HG02610 (cell line): ENCODE measurements around the gene VPS52.

Source experiments
- ATAC-seq: cut with Tn5 transposase; IDR thresholded peaks from one replicate; pipeline ENCODE4 v1.9.1; 2021; ENCODE audit warnings: mild to moderate bottlenecking, moderate library complexity; ENCODE audit not compliant: unreplicated experiment

Gene VPS52

GRCh38 chr6:33212857-33213165, 58.9 kb downstream of the VPS52 start:
- no peak for ATAC-seq

DNA sequence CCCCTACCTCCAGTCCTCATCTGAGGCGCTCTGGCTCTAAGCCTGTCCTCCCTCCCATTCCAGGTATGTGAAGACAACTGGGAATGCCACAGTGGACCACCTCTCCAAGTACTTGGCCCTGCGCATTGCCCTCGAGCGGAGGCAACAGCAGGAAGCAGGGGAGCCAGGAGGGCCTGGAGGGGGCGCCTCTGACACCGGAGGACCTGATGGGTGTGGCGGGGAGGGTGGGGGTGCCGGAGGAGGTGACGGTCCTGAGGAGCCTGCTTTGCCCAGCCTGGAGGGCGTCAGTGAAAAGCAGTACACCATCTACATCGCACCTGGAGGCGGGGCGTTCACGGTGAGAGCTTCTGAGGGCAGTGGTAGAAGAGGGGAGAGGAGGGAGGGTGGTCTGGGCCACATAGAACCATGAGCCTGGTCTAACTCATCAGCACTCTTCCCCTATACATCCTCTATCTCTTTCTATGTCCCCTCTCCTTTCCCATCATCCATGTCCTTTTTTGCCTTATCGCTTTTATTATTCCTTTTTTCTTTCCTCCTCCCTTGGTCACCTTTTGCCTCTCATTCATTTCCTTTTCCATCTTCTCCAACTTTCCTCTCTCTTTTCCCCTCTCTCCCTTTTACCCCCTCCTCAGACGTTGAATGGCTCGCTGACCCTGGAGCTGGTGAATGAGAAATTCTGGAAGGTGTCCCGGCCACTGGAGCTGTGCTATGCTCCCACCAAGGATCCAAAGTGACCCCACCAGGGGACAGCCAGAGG, 59.8 kb downstream of the VPS52 start:
- no peak for ATAC-seq

DNA sequence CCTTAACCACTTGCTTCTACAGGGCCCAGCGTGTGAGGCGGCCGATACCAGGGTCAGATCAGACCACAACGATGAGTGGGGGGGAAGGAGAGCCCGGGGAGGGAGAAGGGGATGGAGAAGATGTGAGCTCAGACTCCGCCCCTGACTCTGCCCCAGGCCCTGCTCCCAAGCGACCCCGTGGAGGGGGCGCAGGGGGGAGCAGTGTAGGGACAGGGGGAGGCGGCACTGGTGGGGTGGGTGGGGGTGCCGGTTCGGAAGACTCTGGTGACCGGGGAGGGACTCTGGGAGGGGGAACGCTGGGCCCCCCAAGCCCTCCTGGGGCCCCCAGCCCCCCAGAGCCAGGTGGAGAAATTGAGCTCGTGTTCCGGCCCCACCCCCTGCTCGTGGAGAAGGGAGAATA, 60.5 kb downstream of the VPS52 start:
- no peak for ATAC-seq

DNA sequence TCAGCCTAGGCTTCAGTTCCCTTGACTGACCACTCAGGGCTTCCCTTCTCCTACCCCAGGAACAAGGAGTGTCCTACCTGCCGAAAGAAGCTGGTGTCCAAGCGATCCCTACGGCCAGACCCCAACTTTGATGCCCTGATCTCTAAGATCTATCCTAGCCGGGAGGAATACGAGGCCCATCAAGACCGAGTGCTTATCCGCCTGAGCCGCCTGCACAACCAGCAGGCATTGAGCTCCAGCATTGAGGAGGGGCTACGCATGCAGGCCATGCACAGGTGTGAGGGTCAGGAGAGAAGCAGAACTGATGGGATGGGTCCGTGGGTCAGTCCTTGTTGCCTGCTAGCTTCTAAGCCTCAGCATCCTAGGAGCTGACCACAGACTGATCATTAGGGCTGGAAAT, 61.8 kb downstream of the VPS52 start:
- ATAC-seq: no peak

DNA sequence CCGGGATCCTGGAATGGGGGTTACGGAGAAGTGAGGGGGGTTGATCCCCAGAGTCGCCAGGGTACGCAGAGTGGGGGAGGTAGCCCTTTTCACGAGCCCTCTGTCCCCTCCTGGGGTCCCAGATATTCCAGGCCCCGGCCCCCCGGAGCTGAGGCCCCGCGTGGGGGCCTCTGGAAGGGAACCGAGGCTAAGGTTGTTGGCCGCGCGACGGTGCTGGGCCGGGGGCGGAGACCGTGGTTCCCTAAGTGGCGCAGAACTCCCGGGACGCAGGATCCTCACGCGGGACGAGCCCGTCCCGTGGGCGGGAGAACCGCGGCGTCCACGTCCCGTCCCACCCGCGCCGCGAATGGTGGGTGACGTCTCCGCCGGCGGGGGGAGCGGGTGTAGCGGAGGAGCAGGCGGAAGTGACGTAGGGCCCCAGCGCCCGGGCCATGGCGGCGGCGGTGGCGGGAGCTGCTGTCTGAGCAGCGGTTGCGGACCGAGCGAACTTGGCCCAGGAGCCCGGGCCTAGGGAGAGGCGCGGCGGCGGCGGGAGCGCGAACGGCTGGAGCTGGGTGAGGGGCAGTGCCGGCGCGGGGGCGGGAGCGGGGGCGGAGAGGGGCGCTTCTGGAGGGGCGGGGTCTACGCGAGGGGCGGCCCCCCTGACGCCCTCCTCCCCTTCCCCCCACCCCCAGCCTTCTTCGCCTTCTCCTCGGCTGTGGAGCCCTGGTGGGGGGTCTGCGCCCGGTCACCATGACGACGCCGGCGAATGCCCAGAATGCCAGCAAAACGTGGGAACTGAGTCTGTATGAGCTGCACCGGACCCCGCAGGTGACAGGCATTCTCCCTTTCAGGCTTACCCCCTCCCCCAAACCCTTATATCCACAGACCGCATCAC, 63.3 kb downstream of the VPS52 start, which contains the start of gene RING1:
Gene RING1 (plus strand): TSS at position 410 of the 877 bp plus-strand sequence. CDS start 323 bp downstream, at position 733.
- no peak for ATAC-seq

DNA sequence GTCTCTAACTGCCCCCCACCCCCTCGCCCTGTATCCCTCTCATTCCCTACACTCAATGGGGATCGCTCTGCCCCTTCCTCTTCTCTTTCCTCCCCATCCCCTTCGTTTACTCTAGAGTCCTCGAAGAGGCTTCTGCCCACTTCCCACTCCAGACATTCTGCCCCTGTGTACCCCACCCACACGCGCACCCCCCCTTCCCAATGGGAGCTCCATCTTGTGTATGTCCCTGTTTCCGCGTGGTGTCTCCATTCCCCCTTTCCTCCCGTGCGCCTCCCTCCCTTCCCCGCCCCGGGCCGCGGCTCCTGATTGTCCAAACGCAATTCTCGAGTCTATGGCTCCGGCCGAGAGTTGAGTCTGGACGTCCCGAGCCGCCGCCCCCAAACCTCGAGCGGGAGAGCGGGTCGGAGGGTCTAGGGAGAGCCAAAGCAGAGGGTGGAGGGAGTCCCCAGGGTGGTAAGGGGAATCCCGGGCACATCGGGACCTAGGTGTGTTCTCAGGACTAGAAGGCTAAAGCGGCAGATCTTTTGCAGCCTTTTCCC, 64.1 kb downstream of the VPS52 start:
- ATAC-seq: no peak

DNA sequence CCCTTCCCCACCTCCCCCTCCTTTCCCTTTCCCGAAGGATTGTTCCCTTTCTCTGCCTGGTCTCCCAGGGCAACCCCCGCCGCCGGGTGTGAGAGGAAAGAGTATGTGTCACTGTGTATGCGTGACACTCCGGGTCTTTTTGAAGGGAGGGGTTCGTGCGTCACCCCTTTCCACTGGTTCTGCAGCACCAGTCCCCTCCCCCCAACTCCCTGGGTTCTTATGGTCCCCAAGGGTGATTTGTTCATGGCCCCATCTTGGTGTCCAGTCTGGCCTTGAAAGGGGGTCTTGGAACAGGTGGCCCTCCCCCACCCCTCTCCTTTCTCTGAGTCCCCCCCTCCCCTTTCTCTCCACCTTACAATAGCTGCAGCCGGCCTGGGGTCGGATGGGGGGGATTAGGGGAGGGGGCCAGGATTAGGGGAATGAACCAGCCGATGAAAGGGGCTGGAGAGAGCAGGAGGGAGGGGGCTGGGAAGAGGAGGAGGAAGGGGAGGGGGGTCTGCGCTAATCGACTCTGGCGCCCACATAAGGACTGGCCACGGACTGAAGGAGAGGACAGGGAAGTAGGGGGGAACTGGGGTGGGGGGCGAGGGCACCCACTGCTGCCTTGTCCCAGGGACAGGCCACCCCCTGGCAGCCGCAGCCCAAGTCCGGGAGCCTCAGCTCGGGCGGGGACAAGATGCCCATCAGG, 64.7 kb downstream of the VPS52 start:
- no peak for ATAC-seq

DNA sequence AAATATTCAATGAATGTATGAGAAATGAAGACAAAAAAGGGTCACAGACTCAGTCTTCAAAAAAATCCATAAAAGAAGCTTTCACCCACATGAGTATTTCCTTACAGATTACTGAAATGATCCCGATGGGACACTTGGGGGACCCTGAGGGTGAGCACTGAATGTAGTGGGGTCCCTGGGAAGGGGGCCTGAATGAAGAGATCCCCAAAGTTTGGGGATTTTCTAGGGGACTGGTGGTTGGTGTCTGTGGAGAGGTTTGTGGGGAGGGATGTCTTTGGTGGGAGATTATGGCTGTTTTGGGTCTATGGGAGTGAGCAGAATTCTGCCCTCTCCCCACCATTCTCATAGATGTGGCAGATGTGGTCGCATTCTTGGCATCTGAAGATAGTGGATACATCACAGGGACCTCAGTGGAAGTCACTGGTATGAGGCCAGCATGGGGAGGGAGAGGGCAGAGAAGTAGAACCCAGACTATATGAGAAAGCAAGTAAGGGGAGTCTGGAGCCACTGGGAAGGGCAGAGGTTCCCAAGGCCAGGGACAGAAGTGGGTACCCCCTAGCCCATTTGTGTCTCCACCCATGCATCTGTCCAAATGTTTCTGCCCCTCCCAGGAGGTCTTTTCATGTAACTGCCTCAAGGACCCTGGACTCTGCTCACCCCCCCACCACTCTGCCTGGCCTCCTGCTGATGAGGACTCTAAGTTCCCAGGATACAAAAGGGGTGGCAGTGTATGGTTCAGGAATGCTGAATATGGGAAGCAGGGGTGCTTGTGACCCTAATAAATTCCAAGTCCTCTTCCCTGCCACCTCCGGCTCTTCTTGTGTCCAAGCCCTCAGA, 65.4 kb downstream of the VPS52 start:
- ATAC-seq: no peak

DNA sequence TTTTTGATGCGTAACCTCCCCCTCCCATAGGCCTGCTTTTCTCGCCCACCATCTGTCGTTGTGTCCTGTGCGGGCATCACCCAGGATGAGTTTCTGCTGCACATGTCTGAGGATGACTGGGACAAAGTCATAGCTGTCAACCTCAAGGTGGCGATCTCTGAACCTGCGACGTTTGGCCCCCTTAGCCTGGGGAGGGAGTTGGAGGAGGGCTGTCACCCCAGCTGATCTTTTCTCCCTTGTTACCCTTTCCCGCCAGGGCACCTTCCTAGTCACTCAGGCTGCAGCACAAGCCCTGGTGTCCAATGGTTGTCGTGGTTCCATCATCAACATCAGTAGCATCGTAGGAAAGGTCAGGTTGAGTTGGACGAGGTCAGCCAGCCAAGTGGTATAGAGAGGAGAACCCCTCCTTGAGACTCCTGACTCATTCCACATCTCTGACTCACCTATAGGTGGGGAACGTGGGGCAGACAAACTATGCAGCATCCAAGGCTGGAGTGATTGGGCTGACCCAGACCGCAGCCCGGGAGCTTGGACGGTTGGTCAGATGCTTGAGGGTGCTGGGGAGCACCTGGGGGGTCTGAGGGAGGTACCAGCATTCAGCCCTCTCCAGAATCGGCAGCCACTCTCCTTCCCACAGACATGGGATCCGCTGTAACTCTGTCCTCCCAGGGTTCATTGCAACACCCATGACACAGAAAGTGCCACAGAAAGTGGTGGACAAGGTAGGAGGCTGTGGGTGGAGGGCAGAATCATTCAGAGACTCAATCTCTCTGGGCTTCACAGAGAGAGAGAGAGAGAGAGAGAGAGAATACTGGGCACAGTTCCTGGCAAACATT, 66.3 kb downstream of the VPS52 start:
- ATAC-seq: no peak

GRCh38 chr6:33204415-33205190, 67.1 kb downstream of the VPS52 start, which contains the start of gene HSD17B8:
TSS of gene HSD17B8 (plus strand) at chr6:33204655. CDS start at chr6:33204669, 14 bp downstream.
- peak; percentile 54 for ATAC-seq

DNA sequence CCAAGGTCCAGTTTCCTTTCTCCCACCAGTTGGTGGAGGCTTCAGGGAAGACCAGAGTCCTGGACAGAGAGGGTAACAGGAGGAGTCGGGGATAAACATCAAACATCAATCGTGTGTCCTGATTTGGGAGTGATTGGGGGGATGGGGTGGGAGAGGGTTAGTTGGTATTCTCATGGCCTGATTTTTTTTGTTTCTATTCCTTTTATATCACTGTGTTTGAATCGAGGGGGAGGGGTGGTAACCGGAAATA, 67.6 kb downstream of the VPS52 start:
- no peak for ATAC-seq

DNA sequence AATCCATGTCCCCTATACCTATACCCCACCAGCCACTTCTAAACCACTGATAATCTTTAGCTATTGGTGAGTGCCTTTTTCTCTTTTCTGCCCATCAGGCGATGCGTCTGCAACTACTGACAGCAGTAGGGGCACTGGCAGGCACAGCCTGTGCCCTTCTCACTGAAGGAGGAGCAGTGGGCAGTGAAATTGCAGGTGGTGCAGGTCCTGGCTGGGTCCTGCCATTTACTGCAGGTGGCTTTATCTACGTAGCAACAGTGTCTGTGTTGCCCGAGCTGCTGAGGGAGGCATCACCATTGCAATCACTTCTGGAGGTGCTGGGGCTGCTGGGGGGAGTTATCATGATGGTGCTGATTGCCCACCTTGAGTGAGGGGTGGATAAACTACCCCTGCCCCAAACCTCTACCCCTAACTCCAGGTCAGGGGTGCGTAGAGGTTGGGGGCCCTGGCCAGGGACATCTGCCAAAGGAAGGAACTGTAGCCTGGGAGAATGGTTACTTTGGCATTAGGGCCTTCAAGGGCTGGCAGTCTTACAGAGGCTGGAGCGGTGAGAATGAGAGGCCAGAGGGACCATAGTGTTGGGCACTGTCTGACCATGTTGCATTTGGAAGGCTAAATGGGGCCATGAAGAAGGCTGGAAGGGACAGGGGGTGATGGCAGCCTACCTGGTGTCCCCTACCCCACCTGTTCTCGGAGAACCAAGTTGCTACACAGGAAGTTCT, 68.1 kb downstream of the VPS52 start:
- ATAC-seq: no peak

DNA sequence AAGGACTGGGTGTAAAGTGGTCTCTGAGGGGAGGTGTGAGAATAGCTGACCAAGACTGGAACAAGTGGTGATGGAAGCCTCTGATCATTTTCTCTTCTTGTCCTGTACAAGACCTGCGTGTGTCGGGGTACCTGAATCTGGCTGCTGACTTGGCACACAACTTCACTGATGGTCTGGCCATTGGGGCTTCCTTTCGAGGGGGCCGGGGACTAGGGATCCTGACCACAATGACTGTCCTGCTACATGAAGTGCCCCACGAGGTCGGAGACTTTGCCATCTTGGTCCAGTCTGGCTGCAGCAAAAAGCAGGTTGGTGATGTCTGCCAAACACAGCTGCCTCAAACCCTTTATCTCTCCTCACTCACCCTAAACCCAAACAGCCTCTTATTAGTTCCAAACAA, 68.9 kb downstream of the VPS52 start:
- ATAC-seq: no peak

GRCh38 chr6:33201935-33202334, 69.7 kb downstream of the VPS52 start:
- ATAC-seq: no peak

DNA sequence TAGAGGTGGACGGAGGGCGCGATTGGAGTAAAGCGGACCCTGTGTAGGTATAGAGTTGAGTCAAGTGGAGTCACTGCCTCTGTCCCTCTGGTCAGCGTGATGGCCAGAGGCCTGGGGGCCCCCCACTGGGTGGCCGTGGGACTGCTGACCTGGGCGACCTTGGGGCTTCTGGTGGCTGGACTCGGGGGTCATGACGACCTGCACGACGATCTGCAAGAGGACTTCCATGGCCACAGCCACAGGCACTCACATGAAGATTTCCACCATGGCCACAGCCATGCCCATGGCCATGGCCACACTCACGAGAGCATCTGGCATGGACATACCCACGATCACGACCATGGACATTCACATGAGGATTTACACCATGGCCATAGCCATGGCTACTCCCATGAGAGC, 70.5 kb downstream of the VPS52 start:
- no peak for ATAC-seq
